Cerebellar nuclear complex (tissue), 1 donor: Measurements from ENCODE around the gene SLC16A3.
"Not testable (repeated sequence)": the region's sequence is repeated elsewhere in the genome, so short reads cannot be mapped to it uniquely, and the experiment has no call there.

Source experiments
- DNase-seq, 2 experiments: peaks; one replicate each; lab custom pipeline; 2025; lab: John Stamatoyannopoulos, UW

SLC16A3 gene

GRCh38 chr17:82228842-82229697 is at the start of gene SLC16A3:
Gene SLC16A3 (plus strand): TSS chr17:82229042. CDS start chr17:82236009, 6,967 bp downstream.
- no peak for DNase-seq

- no peak for DNase-seq
Observed at GRCh38 chr17:82179412-82179811, 49.4 kb upstream of the SLC16A3 start.

GRCh38 chr17:82179946-82180475 is 48.8 kb upstream of the SLC16A3 start:
- DNase-seq, result no peak

GRCh38 chr17:82180776-82181528 is 47.9 kb upstream of the SLC16A3 start:
- DNase-seq, result no peak

GRCh38 chr17:82184761-82185160 is 44.1 kb upstream of the SLC16A3 start:
- DNase-seq, result no peak

- DNase-seq, result no peak
Observed at GRCh38 chr17:82186221-82186620, 42.6 kb upstream of the SLC16A3 start.

GRCh38 chr17:82187500-82187899 is 41.3 kb upstream of the SLC16A3 start:
- no peak for DNase-seq

- no peak for DNase-seq
Observed at GRCh38 chr17:82188001-82188961, 40.6 kb upstream of the SLC16A3 start.

- DNase-seq, result not testable (repeated sequence)
Observed at GRCh38 chr17:82193050-82193449, 35.8 kb upstream of the SLC16A3 start.

- DNase-seq, result no peak
Observed at GRCh38 chr17:82193520-82194220, 35.2 kb upstream of the SLC16A3 start.

- DNase-seq, result no peak
Observed at GRCh38 chr17:82194765-82195164, 34.1 kb upstream of the SLC16A3 start.

GRCh38 chr17:82195675-82196672 is 32.9 kb upstream of the SLC16A3 start:
- DNase-seq, result no peak

- no peak for DNase-seq
Observed at GRCh38 chr17:82198092-82198491, 30.8 kb upstream of the SLC16A3 start.

GRCh38 chr17:82199496-82199895 is 29.3 kb upstream of the SLC16A3 start:
- DNase-seq, result no peak

GRCh38 chr17:82200135-82200534 is 28.7 kb upstream of the SLC16A3 start:
- DNase-seq, result no peak

GRCh38 chr17:82200743-82201497 is 27.9 kb upstream of the SLC16A3 start:
- no peak for DNase-seq

GRCh38 chr17:82201498-82201910 is 27.3 kb upstream of the SLC16A3 start:
- no peak for DNase-seq

- DNase-seq, result no peak
Observed at GRCh38 chr17:82202981-82203380, 25.9 kb upstream of the SLC16A3 start.

GRCh38 chr17:82203920-82204319 is 24.9 kb upstream of the SLC16A3 start:
- no peak for DNase-seq
